ENCODE results near the gene SPRY4.

Gene SPRY4

DNA sequence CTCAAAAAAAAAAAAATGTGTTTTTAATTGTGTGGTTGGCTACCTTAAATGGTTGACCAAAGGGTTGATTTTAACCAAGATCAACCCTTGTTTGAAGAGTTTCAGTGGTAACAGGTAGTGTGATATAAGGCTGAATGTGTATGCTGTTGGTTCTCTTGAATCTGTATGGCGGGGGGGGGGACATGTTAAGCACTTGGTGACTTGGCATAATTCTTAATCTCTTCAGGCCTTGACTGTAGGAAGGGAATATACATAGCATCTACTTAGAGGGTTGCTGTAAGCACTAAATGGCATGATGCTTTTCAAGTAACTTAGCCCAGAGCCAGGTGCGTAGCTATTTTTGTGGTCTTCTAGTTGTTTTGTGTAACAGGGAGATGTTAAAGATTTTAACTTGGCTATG, 5.6 kb upstream of the SPRY4 start:
- no peaks in the 10 kb centered on the region for H4K20me1 ChIP-seq (ENCODE audit: insufficient read depth, low read length)
- no peaks in the 10 kb centered on the region for H3K9me2 ChIP-seq (replicated peaks; ENCODE audit: insufficient read depth, low read length)
- no peak overlapping the region for H3K27ac ChIP-seq (ENCODE audit: low read length)
- no peaks in the 10 kb centered on the region for H3K27me3 ChIP-seq (replicated peaks; ENCODE audit: insufficient read depth, low read length)
- H3F3A ChIP-seq (ENCODE audit: insufficient read depth, low read length): no peaks in the 10 kb centered on the region
- no peak overlapping the region for H3K4me3 ChIP-seq (ENCODE audit: low read length)
- H3K4me1 ChIP-seq (ENCODE audit: low read length): no peaks in the 10 kb centered on the region
- no peak for TF ChIP-seq EZH2phosphoT487 (IDR thresholded peaks at IDR 0.05; ENCODE audit: low read length)
- TF ChIP-seq CTCF (IDR thresholded peaks at IDR 0.05; ENCODE audit: low read length): no peak
- no peak for TF ChIP-seq EZH2 (optimal IDR thresholded peaks at IDR 0.05; ENCODE audit: low read depth, low read length)
- H3K9ac ChIP-seq (ENCODE audit: low read length): no peak overlapping the region
- no peak overlapping the region for H3K4me2 ChIP-seq (ENCODE audit: low read depth, low read length)
- H3K36me3 ChIP-seq (replicated peaks; ENCODE audit: insufficient read depth, low read length): no peaks in the 10 kb centered on the region
- no peaks in the 10 kb centered on the region for H3K79me2 ChIP-seq (ENCODE audit: low read length)
- no peak overlapping the region for H2AFZ ChIP-seq (ENCODE audit: low read length)
- H3K9me3 ChIP-seq (replicated peaks; ENCODE audit: insufficient read depth, low read length): no peaks in the 10 kb centered on the region
- DNase-seq: no peak

GRCh38 chr5:142330026-142330425, 5.2 kb upstream of the SPRY4 start:
- H2AFZ ChIP-seq (ENCODE audit: low read length): no peak overlapping the region
- no peak overlapping the region for H3K27ac ChIP-seq (ENCODE audit: low read length)
- no peak overlapping the region for H3K4me2 ChIP-seq (ENCODE audit: low read depth, low read length)
- no peaks in the 10 kb centered on the region for H3K79me2 ChIP-seq (ENCODE audit: low read length)
- H3K4me1 ChIP-seq (ENCODE audit: low read length): no peaks in the 10 kb centered on the region
- no peak overlapping the region for H3K4me3 ChIP-seq (ENCODE audit: low read length)
- no peak for TF ChIP-seq EZH2phosphoT487 (IDR thresholded peaks at IDR 0.05; ENCODE audit: low read length)
- TF ChIP-seq EZH2 (optimal IDR thresholded peaks at IDR 0.05; ENCODE audit: low read depth, low read length): no peak
- no peak for TF ChIP-seq CTCF (IDR thresholded peaks at IDR 0.05; ENCODE audit: low read length)
- peaks cover 4% of the 10 kb centered on the region; the same call in 1 of the 2 replicates for H3F3A ChIP-seq (ENCODE audit: insufficient read depth, low read length)
- DNase-seq: no peak
- no peaks in the 10 kb centered on the region for H3K27me3 ChIP-seq (replicated peaks; ENCODE audit: insufficient read depth, low read length)
- H4K20me1 ChIP-seq (ENCODE audit: insufficient read depth, low read length): no peaks in the 10 kb centered on the region
- no peaks in the 10 kb centered on the region for H3K36me3 ChIP-seq (replicated peaks; ENCODE audit: insufficient read depth, low read length)
- no peaks in the 10 kb centered on the region for H3K9me3 ChIP-seq (replicated peaks; ENCODE audit: insufficient read depth, low read length)
- H3K9me2 ChIP-seq (replicated peaks; ENCODE audit: insufficient read depth, low read length): no peaks in the 10 kb centered on the region
- H3K9ac ChIP-seq (ENCODE audit: low read length): no peak overlapping the region

DNA sequence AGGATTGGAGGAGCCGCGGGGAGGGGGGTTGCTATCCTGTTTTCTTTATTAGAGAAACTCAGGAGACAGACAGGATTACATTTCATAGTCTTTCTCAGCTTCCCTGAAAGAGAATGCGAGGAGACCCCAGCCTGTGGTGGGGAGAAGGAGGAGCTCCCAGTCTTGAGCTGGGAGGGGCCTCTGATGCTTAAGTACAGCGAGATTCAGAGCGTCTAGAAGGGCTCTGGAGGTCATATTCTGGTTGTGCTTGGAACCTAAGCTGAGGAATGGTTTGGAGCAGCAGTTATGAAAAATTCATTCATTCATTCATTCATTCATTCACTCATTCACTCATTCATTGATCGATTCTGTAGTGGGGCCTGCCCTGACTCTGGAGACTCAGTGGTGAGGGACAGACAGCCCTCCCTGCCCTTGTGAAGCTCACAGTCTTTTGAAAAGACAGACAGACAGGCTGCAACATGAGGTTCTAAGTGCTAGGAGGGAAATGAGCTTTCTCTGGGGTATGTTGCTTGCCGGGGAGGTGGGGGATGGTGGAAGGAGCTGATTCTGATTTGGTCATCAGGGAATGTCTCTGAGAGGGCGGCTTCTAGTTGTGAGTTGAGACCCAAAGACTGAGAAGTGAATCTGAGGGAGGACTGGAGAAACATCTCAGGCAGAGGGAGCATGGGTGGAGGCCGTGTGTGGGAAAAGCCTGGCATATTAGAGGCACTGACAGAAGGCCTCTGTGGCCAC, 2.5 kb upstream of the SPRY4 start:
- Histone ChIP-seq H3K36me3 (replicated peaks; ENCODE audit: insufficient read depth, low read length) (no peaks in the 10 kb centered on the region), H3K4me1 (ENCODE audit: low read length) (peaks cover 3% of the 10 kb centered on the region; the same call in 1 of the 2 replicates), H3K9me3 (replicated peaks; ENCODE audit: insufficient read depth, low read length) (no peaks in the 10 kb centered on the region), H3K4me2 (ENCODE audit: low read depth, low read length) (no peak overlapping the region), H4K20me1 (ENCODE audit: insufficient read depth, low read length) (no peaks in the 10 kb centered on the region), H3K9ac (ENCODE audit: low read length) (no peak overlapping the region), H3K9me2 (replicated peaks; ENCODE audit: insufficient read depth, low read length) (no peaks in the 10 kb centered on the region), H3K27ac (ENCODE audit: low read length) (no peak overlapping the region), H3K4me3 (ENCODE audit: low read length) (no peak overlapping the region), H2AFZ (ENCODE audit: low read length) (no peak overlapping the region), H3K27me3 (replicated peaks; ENCODE audit: insufficient read depth, low read length) (no peaks in the 10 kb centered on the region), H3F3A (ENCODE audit: insufficient read depth, low read length) (peaks cover 13% of the 10 kb centered on the region; the same call in 1 of the 2 replicates), H3K79me2 (ENCODE audit: low read length) (no peaks in the 10 kb centered on the region)
- no peak for DNase-seq
- no peak for TF ChIP-seq EZH2phosphoT487 (IDR thresholded peaks at IDR 0.05; ENCODE audit: low read length)
- no peak for TF ChIP-seq EZH2 (optimal IDR thresholded peaks at IDR 0.05; ENCODE audit: low read depth, low read length)
- no peak for TF ChIP-seq CTCF (IDR thresholded peaks at IDR 0.05; ENCODE audit: low read length)
